NCI-H748 (cell line): ENCODE measurements around the gene NET1.
"Not testable (repeated sequence)": the region's sequence is repeated elsewhere in the genome, so short reads cannot be mapped to it uniquely, and the experiment has no call there.

Experiments used
- DNase-seq: peaks from one replicate; lab custom pipeline; 2025; ENCODE audit not compliant: unreplicated experiment; lab: John Stamatoyannopoulos, UW

NET1 gene

GRCh38 chr10:5461914-5462840 lies 49.8 kb downstream of the NET1 start:
- no peak for DNase-seq

DNA sequence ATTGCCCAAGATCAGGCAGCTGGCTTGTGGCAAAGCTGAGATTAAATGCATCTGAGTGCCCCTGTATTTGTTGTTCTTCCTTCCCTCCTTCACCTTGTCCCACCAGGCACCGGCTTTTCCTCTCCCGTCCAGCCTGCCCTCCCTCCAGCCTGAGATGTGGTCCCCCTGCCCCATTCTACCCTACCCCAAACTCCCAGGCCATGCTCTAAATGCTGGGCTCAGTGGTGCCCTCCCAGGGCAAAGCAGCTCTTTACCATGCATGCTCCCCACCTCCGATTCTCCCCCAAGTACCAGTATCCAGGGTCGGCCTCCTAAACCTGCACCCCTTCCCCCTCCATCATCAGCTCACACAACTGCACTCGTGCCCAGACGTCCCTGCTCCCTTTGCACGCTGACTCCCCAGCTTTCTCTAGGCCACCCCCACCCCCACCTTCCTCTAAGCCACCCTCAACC lies 50.5 kb downstream of the NET1 start:
- DNase-seq = no peak

- DNase-seq = no peak
These were observed 52.2 kb downstream of the NET1 start for GRCh38 chr10:5464546-5464945.

GRCh38 chr10:5465976-5466450 lies 53.7 kb downstream of the NET1 start:
- no peak for DNase-seq

DNA sequence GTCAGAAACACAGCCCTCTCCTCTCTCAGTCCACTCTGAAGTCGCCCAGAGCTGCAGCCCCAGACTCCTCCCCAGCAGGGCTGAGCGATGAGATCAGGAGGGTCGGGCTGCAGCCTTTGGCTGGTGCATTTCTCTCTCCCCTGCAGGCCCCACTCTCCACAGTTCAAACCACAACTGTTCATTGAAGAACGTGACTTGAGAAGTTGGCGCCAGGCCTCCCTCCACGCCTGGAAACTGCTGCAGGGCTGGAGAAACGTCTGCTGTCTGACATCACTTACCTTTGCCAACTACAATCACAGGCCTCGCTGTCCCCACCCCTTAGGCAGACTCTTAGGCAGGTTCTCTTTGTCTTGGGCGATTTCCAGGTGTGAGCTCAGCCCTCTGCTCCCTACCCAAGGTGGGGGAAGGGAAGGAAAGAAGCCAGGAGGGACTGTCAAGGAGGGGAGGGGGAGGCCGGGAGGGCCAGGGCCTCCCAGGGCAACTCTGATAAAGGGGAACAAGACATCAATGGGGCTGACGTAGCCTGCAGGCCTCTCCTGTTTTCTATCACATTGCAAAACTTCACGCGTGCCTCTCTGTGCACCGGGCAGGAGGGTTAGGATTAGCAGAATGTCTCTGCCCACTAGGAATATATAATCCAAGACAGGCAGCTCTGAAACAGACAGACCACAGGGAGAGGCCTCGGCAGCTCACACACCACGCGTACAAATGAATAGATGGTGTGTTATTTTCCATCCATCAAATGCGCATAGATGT lies 54.3 kb downstream of the NET1 start:
- DNase-seq = peak; percentile 28

DNA sequence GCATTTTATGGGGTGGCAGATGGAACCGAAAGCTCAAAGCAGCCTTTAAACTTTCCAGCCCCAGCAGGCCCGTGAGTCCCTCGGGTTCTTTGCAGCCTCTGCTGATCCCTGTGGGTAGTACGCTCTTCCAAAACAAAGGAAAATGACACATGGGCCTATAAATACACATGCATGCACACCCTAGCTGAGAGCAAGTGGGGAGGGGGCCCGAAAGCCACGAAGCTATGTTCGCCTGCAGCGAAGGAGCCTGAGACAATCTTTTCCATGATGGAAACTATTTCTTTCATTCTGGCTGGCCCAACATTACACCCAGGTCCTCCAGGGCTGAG lies 54.8 kb downstream of the NET1 start:
- no peak for DNase-seq

- DNase-seq = no peak
These were observed 55.4 kb downstream of the NET1 start for GRCh38 chr10:5467634-5468255.

GRCh38 chr10:5468262-5469106 lies 56.1 kb downstream of the NET1 start:
- no peak for DNase-seq

DNA sequence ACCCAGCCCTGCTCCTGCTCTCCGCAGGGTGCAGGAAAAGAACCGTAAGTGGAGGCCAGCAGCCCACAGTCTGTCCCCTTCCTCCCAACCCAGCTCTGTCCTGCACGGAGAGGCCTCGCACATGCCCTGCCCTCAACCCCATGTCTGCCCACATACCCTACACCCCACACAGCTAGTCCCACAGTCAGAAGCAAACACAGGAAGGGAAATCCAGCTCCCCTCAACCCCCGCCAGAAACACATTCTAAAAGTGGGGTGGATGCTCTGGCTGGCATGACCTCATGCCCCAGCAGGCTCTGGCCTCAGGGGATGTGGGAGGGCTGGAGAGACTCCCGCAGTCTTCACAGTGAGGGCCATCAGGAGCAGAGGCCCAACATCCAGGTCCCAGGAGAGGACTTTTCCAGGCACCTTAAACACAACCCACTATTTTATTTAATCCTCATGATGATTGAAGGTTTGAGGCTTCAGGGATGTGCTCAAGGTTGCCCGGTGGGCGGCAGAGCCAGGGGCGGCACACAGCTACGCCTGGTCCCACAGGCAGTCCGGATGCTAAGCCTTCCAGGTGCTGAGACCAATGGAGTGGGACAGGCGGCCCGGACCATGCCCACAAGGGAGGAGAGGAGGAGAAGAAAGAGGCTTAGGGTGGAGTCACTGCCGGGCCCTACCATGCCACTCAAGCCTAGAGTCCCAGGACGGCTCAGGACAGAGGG lies 57.1 kb downstream of the NET1 start:
- no peak for DNase-seq

DNA sequence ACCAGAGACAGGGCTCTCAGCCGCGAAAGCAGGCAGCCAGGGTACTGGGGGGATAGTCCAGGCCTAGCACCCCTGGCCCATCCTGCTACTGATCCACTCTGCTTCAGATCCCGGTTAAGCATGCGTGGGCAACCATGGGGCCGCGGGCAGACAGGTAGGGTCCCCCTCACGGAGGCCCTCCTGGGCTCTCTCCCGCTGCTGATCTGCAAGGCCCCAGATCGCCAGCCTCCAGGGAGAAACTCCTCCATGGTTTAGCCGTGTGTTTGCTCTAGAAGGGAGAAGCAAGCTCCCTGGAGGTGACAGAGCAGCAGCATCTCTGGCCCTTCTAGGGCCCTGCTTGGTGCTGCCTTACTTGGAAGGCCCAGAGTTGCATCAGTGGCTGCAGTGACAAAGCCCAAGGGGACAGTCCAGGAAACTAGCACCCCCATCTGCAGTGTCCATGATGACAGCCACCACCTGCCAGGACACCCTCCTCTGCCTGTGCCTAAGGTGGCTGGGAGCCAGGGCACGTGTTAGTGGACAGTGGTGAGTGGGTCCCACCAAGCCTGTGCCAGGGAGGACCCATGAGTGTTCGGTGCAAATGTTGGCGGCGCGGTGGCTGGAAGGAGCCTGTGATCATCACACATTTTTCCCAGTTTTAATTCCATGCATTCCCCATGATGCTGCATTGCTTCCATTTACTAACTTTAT lies 57.9 kb downstream of the NET1 start:
- no peak for DNase-seq

DNA sequence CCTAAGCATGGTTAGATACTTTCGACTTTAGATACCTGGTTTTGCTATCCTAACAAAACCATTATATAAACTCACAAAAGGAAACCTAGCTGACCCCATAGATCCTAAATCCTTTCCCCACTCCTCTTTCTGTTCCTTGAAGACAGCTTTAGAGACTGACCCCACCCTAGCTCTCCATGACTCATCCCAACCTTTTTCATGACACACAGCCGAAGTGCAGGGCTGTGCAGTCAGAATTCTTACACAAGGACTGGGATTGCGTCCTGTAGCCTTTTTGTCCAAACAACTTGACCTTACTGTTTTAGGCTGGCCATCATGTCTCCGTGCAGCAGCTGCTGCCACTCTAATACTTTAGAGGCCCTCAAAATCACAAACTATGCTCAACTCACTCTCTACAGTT lies 62.3 kb downstream of the NET1 start:
- not testable (repeated sequence) for DNase-seq

DNA sequence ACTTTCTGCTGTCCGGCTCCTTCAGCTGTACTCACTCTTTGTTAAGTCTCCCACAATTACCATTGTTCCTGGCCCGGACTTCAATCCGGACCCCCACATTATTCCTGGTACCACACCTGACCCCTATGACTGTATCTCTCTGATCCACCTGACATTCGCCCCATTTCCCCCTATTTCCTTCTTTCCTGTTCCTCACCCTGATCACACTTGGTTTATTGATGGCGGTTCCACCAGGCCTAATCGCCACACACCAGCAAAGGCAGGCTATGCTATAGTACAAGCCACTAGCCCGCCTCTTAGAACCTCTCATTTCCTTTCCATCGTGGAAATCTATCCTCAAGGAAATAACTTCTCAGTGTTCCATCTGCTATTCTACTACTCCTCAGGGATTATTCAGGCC lies 62.7 kb downstream of the NET1 start:
- not testable (repeated sequence) for DNase-seq

- not testable (repeated sequence) for DNase-seq
These were observed 63.8 kb downstream of the NET1 start for GRCh38 chr10:5475974-5476807.

DNA sequence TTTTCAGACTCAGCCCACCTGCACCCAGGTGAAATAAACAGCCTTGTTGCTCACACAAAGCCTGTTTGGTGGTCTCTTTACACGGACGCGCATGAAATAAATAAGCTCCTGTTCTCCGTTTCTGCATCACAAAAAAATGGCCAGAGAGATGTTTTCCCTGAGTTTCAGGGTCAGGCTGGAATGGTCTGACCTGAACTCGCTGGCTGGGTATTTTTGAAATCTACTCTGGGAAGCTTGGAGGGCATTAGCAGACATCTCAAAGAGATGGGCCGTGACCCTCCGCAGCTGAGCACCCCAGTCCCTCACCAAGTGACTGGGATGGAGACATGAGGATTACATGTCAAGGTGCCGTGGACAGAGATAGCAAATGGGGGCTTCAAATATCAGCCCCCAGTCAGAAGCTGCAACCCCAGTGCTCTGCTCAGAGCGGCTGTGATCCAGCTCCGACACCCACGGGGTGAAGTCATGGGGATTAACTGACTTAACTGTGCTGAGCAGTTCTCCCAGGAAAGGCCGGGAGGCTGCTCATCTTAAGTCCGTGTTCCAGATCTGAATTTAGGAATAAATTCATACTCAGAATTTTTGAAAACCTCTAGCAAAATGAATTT lies 64.7 kb downstream of the NET1 start:
- DNase-seq = no peak

GRCh38 chr10:5477948-5478693 lies 65.8 kb downstream of the NET1 start:
- DNase-seq = no peak

- DNase-seq = no peak
These were observed 66.4 kb downstream of the NET1 start for GRCh38 chr10:5478694-5479305.
